Measurements from ENCODE around the gene IRF8. TPM values are rescaled to one million over a fixed set of nuclear protein-coding genes. Genes with fewer than 3 reads are reported as not detected.

IRF8 gene
- total RNA-seq, 1 experiment from 2014 or later, result 0.19 TPM

- no peak for TF ChIP-seq CTCF (conservative IDR thresholded peaks at IDR 0.05; ENCODE audit: low read depth, low read length)
- no peak for TF ChIP-seq EZH2 (IDR thresholded peaks at IDR 0.05; ENCODE audit: borderline replicate concordance, low read depth, low read length, poor library complexity, severe bottlenecking)
- ChIA-PET CTCF (no interaction called here), POLR2A (ENCODE audit: low non-redundant PET) (no interaction called here)
- no peak overlapping the region for H3K4me3 ChIP-seq (ENCODE audit: low read depth, low read length, poor library complexity, severe bottlenecking)
- H3K9me3 ChIP-seq (ENCODE audit: low read depth, low read length, poor library complexity, severe bottlenecking), result no peaks in the 10 kb centered on the region
- no peak overlapping the region for H3K27ac ChIP-seq (ENCODE audit: low read depth, low read length, poor library complexity, severe bottlenecking)
- no peak for DNase-seq (ENCODE audit: low spot score)
- BruUV-seq (replicated peaks), result no TSS peak
- H3K36me3 ChIP-seq (ENCODE audit: insufficient read depth, low read length, poor library complexity, severe bottlenecking), result no peaks in the 10 kb centered on the region
- intact Hi-C loops (cut with micrococcal nuclease; ENCODE audit: unreplicated experiment), result no loop called here
- H3K27me3 ChIP-seq (replicated peaks; ENCODE audit: insufficient read depth, low read depth, low read length, poor library complexity), result peaks cover 40% of the 10 kb centered on the region
- no peaks in the 10 kb centered on the region for H3K4me1 ChIP-seq (ENCODE audit: insufficient read depth, low read length, poor library complexity, severe bottlenecking)
Observed at GRCh38 chr16:85851034-85851785, 47.8 kb upstream of the IRF8 start.

DNA sequence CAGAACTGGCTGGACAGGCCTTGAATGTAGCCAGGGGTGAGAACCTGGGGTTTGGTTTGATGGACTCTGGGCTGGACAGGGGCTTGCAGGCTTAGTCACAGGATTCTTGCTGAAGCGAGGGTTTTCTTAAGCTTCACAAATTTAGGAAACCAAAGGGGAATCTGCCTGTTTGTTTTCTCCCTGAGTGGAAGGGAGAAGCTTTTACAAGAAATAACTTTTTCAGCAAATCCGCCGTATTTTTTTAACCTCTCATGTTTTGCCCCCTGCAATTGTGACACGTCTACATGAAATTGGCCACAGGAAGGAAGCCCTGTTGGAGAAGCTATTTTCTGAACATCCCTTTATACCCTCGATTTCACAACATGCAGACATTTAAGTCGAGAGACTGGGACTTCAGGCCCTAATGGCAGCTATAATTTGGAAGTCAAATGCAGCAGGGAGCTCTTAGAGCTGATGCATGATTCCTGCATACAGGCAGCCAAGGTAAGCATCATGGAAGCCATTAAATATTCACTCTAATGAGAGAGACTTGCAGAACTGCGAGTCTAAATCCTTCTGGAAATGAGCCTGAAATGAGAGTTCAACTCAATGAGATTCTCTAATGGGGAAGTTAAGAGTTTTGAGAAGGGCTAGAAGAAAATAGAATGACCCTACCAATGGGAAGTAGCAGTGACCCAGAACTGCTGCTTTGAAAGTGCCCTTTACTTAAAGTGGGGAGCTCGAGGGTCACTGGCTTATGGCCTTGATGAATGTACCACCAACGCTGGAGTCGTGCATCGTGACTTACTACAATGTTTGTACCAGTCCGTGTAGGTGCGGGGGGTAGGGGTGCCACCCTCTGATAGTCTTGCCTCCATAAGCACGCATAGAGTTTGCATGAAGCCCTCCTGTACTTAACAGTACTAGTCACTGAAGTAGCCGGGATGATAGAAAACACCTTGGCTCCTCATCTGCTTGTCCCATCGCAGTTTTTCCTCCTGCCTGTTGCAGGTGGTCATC, 45.1 kb upstream of the IRF8 start:
- Histone ChIP-seq H3K27ac (ENCODE audit: low read depth, low read length, poor library complexity, severe bottlenecking) (no peak overlapping the region), H3K9me3 (ENCODE audit: low read depth, low read length, poor library complexity, severe bottlenecking) (no peaks in the 10 kb centered on the region), H3K27me3 (replicated peaks; ENCODE audit: insufficient read depth, low read depth, low read length, poor library complexity) (peaks cover 45% of the 10 kb centered on the region), H3K36me3 (ENCODE audit: insufficient read depth, low read length, poor library complexity, severe bottlenecking) (no peaks in the 10 kb centered on the region), H3K4me3 (ENCODE audit: low read depth, low read length, poor library complexity, severe bottlenecking) (no peak overlapping the region), H3K4me1 (ENCODE audit: insufficient read depth, low read length, poor library complexity, severe bottlenecking) (no peaks in the 10 kb centered on the region)
- ChIA-PET CTCF (no interaction called here), POLR2A (ENCODE audit: low non-redundant PET) (no interaction called here)
- BruUV-seq (replicated peaks), result no TSS peak
- DNase-seq (ENCODE audit: low spot score), result no peak
- TF ChIP-seq CTCF (conservative IDR thresholded peaks at IDR 0.05; ENCODE audit: low read depth, low read length), result no peak
- no peak for TF ChIP-seq EZH2 (IDR thresholded peaks at IDR 0.05; ENCODE audit: borderline replicate concordance, low read depth, low read length, poor library complexity, severe bottlenecking)
- intact Hi-C loops (cut with micrococcal nuclease; ENCODE audit: unreplicated experiment), result no loop called here

GRCh38 chr16:85854935-85855334, 44.0 kb upstream of the IRF8 start:
- no peak for TF ChIP-seq EZH2 (IDR thresholded peaks at IDR 0.05; ENCODE audit: borderline replicate concordance, low read depth, low read length, poor library complexity, severe bottlenecking)
- TF ChIP-seq CTCF (conservative IDR thresholded peaks at IDR 0.05; ENCODE audit: low read depth, low read length), result no peak
- no peak overlapping the region for H3K27ac ChIP-seq (ENCODE audit: low read depth, low read length, poor library complexity, severe bottlenecking)
- ChIA-PET POLR2A (ENCODE audit: low non-redundant PET) (no interaction called here), CTCF (no interaction called here)
- H3K36me3 ChIP-seq (ENCODE audit: insufficient read depth, low read length, poor library complexity, severe bottlenecking), result no peaks in the 10 kb centered on the region
- no TSS peak for BruUV-seq (replicated peaks)
- H3K27me3 ChIP-seq (replicated peaks; ENCODE audit: insufficient read depth, low read depth, low read length, poor library complexity), result peaks cover 40% of the 10 kb centered on the region
- no peak for DNase-seq (ENCODE audit: low spot score)
- intact Hi-C loops (cut with micrococcal nuclease; ENCODE audit: unreplicated experiment), result no loop called here
- H3K4me1 ChIP-seq (ENCODE audit: insufficient read depth, low read length, poor library complexity, severe bottlenecking), result no peaks in the 10 kb centered on the region
- H3K9me3 ChIP-seq (ENCODE audit: low read depth, low read length, poor library complexity, severe bottlenecking), result no peaks in the 10 kb centered on the region
- H3K4me3 ChIP-seq (ENCODE audit: low read depth, low read length, poor library complexity, severe bottlenecking), result no peak overlapping the region

All from A673 (cell line).